ENCODE data around the gene TMEM134.
"Not testable (repeated sequence)": the region's sequence is repeated elsewhere in the genome, so short reads cannot be mapped to it uniquely, and the experiment has no call there.

Gene TMEM134
- 19.6 to 21.9 (median 20.1) reads per million in 3 donors for total RNA-seq

DNA sequence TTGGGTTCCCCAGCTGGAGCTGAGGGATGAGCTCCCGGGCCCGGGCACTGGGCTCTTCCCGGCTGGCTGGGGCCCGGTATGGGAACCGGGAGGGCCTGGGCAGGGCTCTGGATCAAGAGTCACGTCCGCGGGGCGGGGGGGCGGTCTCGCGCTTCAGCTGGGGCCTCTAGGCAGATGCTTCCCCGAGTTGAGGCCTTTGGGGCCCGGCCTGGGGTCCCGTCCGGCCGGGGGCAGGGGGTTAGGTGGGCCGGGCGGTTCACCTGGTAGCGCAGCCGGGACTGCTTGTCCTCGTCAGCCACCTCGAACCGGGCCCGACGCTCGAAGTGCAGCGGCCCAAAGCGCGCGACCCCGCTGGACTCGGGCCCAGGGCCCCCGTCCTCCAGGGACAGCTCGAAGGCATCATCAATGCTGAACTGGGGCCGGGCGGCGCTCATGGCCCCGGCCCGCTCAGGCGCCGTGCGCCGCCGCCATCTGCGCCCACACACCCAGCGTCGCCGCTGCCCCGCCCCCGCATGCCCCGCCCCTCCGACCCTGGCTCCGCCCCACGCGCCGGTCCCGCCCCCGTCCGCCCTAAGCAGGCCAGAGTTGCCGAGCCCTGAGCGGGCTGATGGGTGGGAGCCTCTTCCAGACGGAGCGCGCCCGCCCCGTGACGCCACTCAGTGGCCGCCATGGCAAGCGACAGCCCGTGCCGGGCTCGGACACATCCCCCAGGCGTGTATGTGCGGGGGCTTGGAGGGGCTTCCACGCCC, at the start of gene TMEM134:
TSS of gene TMEM134 (minus strand) at position 493 of the 749 bp plus-strand sequence. CDS start at position 434, 59 bp downstream.
- Histone ChIP-seq H3K4me3 (ENCODE audit: insufficient read depth, low read depth, low read length, poor library complexity, severe bottlenecking) (peak within 1 kb of the TSS; percentile 75), H3K27me3 (replicated peaks; ENCODE audit: control insufficient read depth, insufficient read depth, low read length, poor library complexity, severe bottlenecking) (no peaks in the 10 kb centered on the region), H3K27ac (ENCODE audit: insufficient read depth, low read length, poor library complexity, severe bottlenecking) (peak within 1 kb of the TSS; percentile 84), H3K9me3 (ENCODE audit: control insufficient read depth, low read length) (no peaks in the 10 kb centered on the region), H3K36me3 (ENCODE audit: control insufficient read depth, insufficient read depth, low read length) (no peaks in the 10 kb centered on the region), H3K4me1 (ENCODE audit: control insufficient read depth, insufficient read depth, low read length, poor library complexity, severe bottlenecking) (peaks cover 39% of the 10 kb centered on the region)
- peak; percentile 85 to 89 (median 86) for DNase-seq

DNA sequence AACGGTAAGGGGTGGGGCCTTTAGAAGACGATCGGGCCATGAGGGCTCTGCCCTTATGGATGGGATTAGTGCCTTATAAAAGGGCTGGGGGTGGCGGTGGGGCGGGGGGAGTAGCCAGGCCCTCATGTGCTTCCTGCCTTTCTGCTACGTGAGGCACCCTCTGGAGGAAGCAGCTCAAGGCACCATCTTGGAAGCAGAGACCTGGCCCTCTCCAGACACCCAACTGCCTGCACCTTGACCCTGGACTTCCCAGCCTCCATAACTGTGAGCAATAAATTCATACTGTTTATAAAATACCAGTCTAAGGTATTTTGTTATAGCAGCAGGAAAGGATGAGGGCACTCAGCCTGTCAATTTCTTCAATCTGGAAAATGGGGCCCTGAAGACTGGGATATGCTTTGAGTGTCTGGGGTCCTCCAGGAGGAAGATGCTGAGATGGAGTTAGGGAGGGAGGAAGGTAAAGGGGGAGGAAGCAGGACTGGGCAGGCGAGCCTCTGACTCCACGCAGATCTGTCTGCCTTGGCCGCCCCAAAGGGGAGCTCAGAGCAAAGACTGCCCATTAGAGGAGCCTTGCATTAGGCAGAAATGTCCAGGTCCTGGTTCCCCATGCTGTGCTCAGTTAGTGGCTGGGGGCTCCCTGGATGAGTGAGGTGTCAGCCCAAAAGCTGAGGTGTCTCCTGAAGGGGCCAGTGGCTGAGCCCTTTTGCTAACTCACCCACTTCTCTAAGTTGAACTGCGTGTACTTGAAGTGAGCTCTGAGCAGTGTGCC, 48.9 kb upstream of the TMEM134 start:
- no peaks in the 10 kb centered on the region for H3K9me3 ChIP-seq (ENCODE audit: control insufficient read depth, low read length)
- no peaks in the 10 kb centered on the region for H3K4me1 ChIP-seq (ENCODE audit: control insufficient read depth, insufficient read depth, low read length, poor library complexity, severe bottlenecking)
- no peaks in the 10 kb centered on the region for H3K36me3 ChIP-seq (ENCODE audit: control insufficient read depth, insufficient read depth, low read length)
- H3K27ac ChIP-seq (ENCODE audit: insufficient read depth, low read length, poor library complexity, severe bottlenecking), result no peak overlapping the region
- H3K27me3 ChIP-seq (replicated peaks; ENCODE audit: control insufficient read depth, insufficient read depth, low read length, poor library complexity, severe bottlenecking), result no peaks in the 10 kb centered on the region
- no peak for DNase-seq
- H3K4me3 ChIP-seq (ENCODE audit: insufficient read depth, low read depth, low read length, poor library complexity, severe bottlenecking), result no peak overlapping the region

- Histone ChIP-seq H3K27ac (ENCODE audit: insufficient read depth, low read length, poor library complexity, severe bottlenecking) (no peak overlapping the region), H3K36me3 (ENCODE audit: control insufficient read depth, insufficient read depth, low read length) (no peaks in the 10 kb centered on the region), H3K27me3 (replicated peaks; ENCODE audit: control insufficient read depth, insufficient read depth, low read length, poor library complexity, severe bottlenecking) (no peaks in the 10 kb centered on the region), H3K9me3 (ENCODE audit: control insufficient read depth, low read length) (no peaks in the 10 kb centered on the region), H3K4me3 (ENCODE audit: insufficient read depth, low read depth, low read length, poor library complexity, severe bottlenecking) (no peak overlapping the region), H3K4me1 (ENCODE audit: control insufficient read depth, insufficient read depth, low read length, poor library complexity, severe bottlenecking) (no peaks in the 10 kb centered on the region)
- no peak for DNase-seq
Observed at GRCh38 chr11:67516806-67517205, 47.8 kb upstream of the TMEM134 start.

DNA sequence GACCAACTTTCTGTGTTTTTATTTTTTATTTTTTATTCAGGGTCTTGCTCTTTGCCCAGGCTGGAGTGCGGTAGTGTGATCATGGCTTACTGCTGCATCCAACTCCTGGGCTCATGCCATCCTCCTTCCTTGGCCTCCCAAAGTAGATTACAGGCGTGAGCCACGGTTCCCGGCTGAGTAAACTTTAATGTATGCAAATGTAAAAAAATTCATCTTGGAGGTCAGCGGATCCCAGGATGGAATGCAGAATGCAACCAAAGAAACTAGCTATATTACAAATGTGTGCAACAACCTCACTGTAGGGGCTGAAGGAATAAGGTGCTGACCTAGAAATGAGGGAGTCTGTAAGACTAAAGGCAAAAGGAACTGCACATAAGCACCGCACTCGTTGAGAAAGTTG, 45.1 kb upstream of the TMEM134 start:
- Histone ChIP-seq H3K27ac (ENCODE audit: insufficient read depth, low read length, poor library complexity, severe bottlenecking) (no peak overlapping the region), H3K27me3 (replicated peaks; ENCODE audit: control insufficient read depth, insufficient read depth, low read length, poor library complexity, severe bottlenecking) (no peaks in the 10 kb centered on the region), H3K4me1 (ENCODE audit: control insufficient read depth, insufficient read depth, low read length, poor library complexity, severe bottlenecking) (peaks cover under 1% of the 10 kb centered on the region), H3K36me3 (ENCODE audit: control insufficient read depth, insufficient read depth, low read length) (no peaks in the 10 kb centered on the region), H3K4me3 (ENCODE audit: insufficient read depth, low read depth, low read length, poor library complexity, severe bottlenecking) (no peak overlapping the region), H3K9me3 (ENCODE audit: control insufficient read depth, low read length) (no peaks in the 10 kb centered on the region)
- DNase-seq, result no peak

- not testable (repeated sequence) for H3K9me3 ChIP-seq (ENCODE audit: control insufficient read depth, low read length); H3K36me3 ChIP-seq (ENCODE audit: control insufficient read depth, insufficient read depth, low read length); DNase-seq; H3K27ac ChIP-seq (ENCODE audit: insufficient read depth, low read length, poor library complexity, severe bottlenecking); H3K4me3 ChIP-seq (ENCODE audit: insufficient read depth, low read depth, low read length, poor library complexity, severe bottlenecking); H3K27me3 ChIP-seq (replicated peaks; ENCODE audit: control insufficient read depth, insufficient read depth, low read length, poor library complexity, severe bottlenecking)
- peaks cover 19% of the 10 kb centered on the region for H3K4me1 ChIP-seq (ENCODE audit: control insufficient read depth, insufficient read depth, low read length, poor library complexity, severe bottlenecking)
Observed at GRCh38 chr11:67511558-67511957, 42.5 kb upstream of the TMEM134 start.

- Histone ChIP-seq H3K27me3 (replicated peaks; ENCODE audit: control insufficient read depth, insufficient read depth, low read length, poor library complexity, severe bottlenecking) (no peaks in the 10 kb centered on the region), H3K4me1 (ENCODE audit: control insufficient read depth, insufficient read depth, low read length, poor library complexity, severe bottlenecking) (peaks cover 30% of the 10 kb centered on the region), H3K27ac (ENCODE audit: insufficient read depth, low read length, poor library complexity, severe bottlenecking) (no peak overlapping the region), H3K4me3 (ENCODE audit: insufficient read depth, low read depth, low read length, poor library complexity, severe bottlenecking) (no peak overlapping the region), H3K36me3 (ENCODE audit: control insufficient read depth, insufficient read depth, low read length) (peaks cover 5% of the 10 kb centered on the region), H3K9me3 (ENCODE audit: control insufficient read depth, low read length) (no peaks in the 10 kb centered on the region)
- DNase-seq, result no peak
Observed at GRCh38 chr11:67510023-67510345, 40.9 kb upstream of the TMEM134 start.

- Histone ChIP-seq H3K9me3 (ENCODE audit: control insufficient read depth, low read length) (no peaks in the 10 kb centered on the region), H3K4me3 (ENCODE audit: insufficient read depth, low read depth, low read length, poor library complexity, severe bottlenecking) (peak overlapping the region; percentile 95), H3K4me1 (ENCODE audit: control insufficient read depth, insufficient read depth, low read length, poor library complexity, severe bottlenecking) (peaks cover 35% of the 10 kb centered on the region), H3K36me3 (ENCODE audit: control insufficient read depth, insufficient read depth, low read length) (peaks cover 5% of the 10 kb centered on the region), H3K27me3 (replicated peaks; ENCODE audit: control insufficient read depth, insufficient read depth, low read length, poor library complexity, severe bottlenecking) (no peaks in the 10 kb centered on the region), H3K27ac (ENCODE audit: insufficient read depth, low read length, poor library complexity, severe bottlenecking) (peak overlapping the region; percentile 98)
- DNase-seq, result peak; percentile 95 to 99 (median 98)
Observed at GRCh38 chr11:67508486-67509121, 39.6 kb upstream of the TMEM134 start.

DNA sequence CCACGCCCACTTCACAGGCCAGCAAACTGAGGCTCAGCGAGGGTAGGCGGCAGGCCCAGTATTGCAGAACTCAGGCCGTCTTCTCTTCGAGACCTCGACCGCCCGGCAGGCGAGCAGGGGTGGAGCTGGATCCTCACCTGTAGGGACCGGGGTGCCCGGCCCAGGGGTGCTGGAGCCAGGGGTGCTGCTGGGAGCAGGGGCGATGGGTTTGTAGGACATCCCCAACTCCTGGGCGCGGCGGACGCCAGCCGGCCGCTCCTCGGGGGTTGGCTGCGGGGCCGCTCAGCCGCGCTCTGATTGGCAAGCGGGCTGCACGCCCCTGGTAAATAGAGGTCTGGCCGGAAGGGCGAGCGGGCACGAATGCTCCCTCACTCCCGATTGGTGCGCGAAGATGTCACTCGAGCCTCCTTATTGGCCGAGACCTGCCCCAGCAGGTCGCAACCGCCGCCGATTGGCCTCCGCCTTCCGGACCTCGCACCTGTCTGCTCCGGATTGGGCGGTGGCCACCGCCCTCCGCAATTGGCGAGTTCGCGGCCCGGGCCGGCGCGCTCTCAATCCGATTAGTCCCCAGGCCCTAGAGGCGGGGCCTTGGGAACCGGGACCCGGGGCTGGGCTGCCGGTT, 38.9 kb upstream of the TMEM134 start, which contains the start of gene CDK2AP2:
TSS of gene CDK2AP2 (minus strand) at position 299 of the 622 bp plus-strand sequence. CDS start at position 219, 80 bp downstream.
- H3K4me1 ChIP-seq (ENCODE audit: control insufficient read depth, insufficient read depth, low read length, poor library complexity, severe bottlenecking), result peaks cover 41% of the 10 kb centered on the region
- DNase-seq, result peak; percentile 95 to 97 (median 96)
- H3K27me3 ChIP-seq (replicated peaks; ENCODE audit: control insufficient read depth, insufficient read depth, low read length, poor library complexity, severe bottlenecking), result no peaks in the 10 kb centered on the region
- H3K36me3 ChIP-seq (ENCODE audit: control insufficient read depth, insufficient read depth, low read length), result peaks cover 5% of the 10 kb centered on the region
- peak within 1 kb of the TSS; percentile 95 for H3K4me3 ChIP-seq (ENCODE audit: insufficient read depth, low read depth, low read length, poor library complexity, severe bottlenecking)
- peak within 1 kb of the TSS; percentile 98 for H3K27ac ChIP-seq (ENCODE audit: insufficient read depth, low read length, poor library complexity, severe bottlenecking)
- H3K9me3 ChIP-seq (ENCODE audit: control insufficient read depth, low read length), result no peaks in the 10 kb centered on the region

DNA sequence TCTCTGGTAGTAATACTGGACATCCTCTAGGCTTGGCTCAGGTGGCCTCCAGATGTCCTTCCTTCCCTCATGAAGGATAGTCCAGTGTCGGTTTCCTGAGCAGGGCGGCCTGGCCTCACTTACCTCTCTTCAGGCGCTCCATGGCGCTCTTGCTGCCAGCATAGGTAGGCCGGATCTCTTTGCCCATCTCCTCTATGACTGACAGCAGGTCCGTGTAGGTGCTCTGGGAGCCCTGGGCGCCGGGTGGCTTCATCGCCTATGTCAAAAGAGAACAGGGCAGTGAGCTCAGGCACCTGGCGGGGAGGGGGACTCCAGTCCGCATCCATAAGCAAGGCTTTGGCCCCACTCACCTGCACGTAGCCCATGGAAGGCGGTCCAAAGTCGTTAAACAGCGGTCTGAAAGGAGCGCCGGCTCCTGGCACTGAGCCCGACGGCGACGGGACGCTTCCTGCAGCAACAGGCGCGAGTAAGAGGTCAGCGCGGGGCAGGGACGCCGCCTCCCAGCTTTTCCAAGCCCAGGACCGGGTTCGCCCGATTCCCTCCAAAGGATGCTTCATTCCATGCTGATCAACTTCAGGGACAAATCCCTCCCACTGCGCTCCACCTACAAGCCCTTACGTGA, 38.3 kb upstream of the TMEM134 start:
- H3K4me3 ChIP-seq (ENCODE audit: insufficient read depth, low read depth, low read length, poor library complexity, severe bottlenecking), result peak overlapping the region; percentile 95
- H3K36me3 ChIP-seq (ENCODE audit: control insufficient read depth, insufficient read depth, low read length), result peaks cover 9% of the 10 kb centered on the region
- H3K9me3 ChIP-seq (ENCODE audit: control insufficient read depth, low read length), result no peaks in the 10 kb centered on the region
- peak overlapping the region; percentile 98 for H3K27ac ChIP-seq (ENCODE audit: insufficient read depth, low read length, poor library complexity, severe bottlenecking)
- no peaks in the 10 kb centered on the region for H3K27me3 ChIP-seq (replicated peaks; ENCODE audit: control insufficient read depth, insufficient read depth, low read length, poor library complexity, severe bottlenecking)
- H3K4me1 ChIP-seq (ENCODE audit: control insufficient read depth, insufficient read depth, low read length, poor library complexity, severe bottlenecking), result peaks cover 41% of the 10 kb centered on the region
- DNase-seq, result no peak

Measured in effector memory CD4-positive, alpha-beta T cell (primary cell).